Stimulated activated CD4-positive, alpha-beta T cell treated with anti-CD3 and anti-CD28 coated beads, Interleukin-2, amount 100 ng/mL, for 24 hours (primary cell): ENCODE data around the gene CGNL1.

ENCODE experiments used
- DNase-seq, 2 donors: peaks; one replicate each; pipeline ENCODE4 v3.0.0-alpha.2; 2020

The CGNL1 gene, protein sequence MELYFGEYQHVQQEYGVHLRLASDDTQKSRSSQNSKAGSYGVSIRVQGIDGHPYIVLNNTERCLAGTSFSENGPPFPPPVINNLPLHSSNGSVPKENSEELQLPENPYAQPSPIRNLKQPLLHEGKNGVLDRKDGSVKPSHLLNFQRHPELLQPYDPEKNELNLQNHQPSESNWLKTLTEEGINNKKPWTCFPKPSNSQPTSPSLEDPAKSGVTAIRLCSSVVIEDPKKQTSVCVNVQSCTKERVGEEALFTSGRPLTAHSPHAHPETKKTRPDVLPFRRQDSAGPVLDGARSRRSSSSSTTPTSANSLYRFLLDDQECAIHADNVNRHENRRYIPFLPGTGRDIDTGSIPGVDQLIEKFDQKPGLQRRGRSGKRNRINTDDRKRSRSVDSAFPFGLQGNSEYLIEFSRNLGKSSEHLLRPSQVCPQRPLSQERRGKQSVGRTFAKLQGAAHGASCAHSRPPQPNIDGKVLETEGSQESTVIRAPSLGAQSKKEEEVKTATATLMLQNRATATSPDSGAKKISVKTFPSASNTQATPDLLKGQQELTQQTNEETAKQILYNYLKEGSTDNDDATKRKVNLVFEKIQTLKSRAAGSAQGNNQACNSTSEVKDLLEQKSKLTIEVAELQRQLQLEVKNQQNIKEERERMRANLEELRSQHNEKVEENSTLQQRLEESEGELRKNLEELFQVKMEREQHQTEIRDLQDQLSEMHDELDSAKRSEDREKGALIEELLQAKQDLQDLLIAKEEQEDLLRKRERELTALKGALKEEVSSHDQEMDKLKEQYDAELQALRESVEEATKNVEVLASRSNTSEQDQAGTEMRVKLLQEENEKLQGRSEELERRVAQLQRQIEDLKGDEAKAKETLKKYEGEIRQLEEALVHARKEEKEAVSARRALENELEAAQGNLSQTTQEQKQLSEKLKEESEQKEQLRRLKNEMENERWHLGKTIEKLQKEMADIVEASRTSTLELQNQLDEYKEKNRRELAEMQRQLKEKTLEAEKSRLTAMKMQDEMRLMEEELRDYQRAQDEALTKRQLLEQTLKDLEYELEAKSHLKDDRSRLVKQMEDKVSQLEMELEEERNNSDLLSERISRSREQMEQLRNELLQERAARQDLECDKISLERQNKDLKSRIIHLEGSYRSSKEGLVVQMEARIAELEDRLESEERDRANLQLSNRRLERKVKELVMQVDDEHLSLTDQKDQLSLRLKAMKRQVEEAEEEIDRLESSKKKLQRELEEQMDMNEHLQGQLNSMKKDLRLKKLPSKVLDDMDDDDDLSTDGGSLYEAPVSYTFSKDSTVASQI

GRCh38 chr15:57375827-57376695, at the start of gene CGNL1:
Gene CGNL1, plus strand, starts transcription at chr15:57376505. Its CDS starts 61,495 bp downstream, at chr15:57438000.
- DNase-seq = no peak

- no peak for DNase-seq
These were observed 48.3 kb upstream of the CGNL1 start for GRCh38 chr15:57327985-57328471.

- no peak for DNase-seq
These were observed 47.8 kb upstream of the CGNL1 start for GRCh38 chr15:57328479-57328878.

- no peak for DNase-seq
These were observed 47.4 kb upstream of the CGNL1 start for GRCh38 chr15:57328897-57329296.

DNA sequence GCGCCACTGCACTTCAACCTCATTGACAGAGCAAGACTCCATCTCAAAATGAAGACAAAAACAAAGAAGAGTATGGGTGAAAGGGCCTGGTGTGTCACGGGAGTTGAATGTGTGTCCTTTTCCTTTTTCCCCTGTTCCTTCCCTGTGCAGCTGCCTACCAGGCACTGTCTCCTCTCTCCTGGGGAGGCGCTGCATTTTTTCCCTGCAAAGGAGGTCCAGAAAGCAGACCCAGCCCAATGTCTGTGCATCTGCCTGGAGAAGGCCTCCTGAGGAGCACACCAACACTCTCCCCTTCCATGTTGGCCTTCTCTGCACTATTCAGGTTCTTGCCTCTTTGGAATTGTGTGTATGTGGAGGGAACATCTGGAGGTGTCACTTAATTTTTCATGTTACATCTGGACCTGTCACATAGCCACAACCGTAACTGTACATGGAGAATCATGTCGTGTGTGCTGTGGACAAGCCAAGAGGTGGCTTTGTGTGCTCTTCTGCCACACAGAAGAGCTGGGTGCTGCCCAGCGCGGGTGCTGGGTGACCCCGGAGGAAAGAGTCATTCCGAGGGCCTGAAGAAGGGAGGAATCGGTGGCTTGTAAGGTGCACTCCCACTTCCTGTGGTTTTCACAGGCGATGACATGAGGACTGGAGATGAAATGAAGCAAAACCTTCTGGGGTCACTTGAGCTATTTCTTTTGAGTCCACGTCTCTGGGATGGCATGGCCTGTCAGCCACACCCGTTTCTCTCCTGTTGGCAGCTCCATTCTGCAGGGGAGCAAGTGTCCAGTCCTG, 46.5 kb upstream of the CGNL1 start:
- no peak for DNase-seq

DNA sequence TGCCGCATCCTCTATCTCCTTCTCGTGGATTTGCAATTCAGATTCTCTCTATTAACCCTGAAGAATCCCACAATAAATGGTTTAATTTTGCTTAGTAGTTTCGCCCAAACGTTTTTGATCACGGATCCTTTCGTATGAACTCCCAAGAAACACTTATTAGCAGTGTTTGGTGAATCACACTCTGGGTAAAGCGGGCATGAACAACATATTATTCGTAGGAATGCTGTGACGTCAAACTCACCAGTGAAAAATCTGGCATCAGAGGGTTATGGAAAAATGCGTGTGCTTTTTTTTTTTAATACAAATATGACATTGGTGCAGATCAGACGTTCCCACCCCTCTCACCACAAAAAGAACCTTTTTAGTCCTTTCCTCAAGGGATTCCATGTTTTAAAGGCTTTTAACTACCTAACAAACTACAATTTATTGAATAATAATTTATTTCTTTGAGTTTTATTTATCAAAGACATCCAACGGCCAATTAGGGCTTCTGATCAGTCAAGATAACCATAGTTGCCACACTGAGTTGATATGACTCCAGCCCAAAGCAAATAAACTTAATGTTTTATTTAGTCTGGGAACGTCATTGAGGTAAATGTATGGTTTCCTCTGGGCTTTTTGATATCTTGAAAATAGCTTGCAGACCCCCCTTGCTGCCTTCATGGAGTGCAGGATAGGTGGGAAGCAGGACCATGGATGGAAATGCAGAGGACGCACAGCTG, 45.5 kb upstream of the CGNL1 start:
- DNase-seq = no peak

DNA sequence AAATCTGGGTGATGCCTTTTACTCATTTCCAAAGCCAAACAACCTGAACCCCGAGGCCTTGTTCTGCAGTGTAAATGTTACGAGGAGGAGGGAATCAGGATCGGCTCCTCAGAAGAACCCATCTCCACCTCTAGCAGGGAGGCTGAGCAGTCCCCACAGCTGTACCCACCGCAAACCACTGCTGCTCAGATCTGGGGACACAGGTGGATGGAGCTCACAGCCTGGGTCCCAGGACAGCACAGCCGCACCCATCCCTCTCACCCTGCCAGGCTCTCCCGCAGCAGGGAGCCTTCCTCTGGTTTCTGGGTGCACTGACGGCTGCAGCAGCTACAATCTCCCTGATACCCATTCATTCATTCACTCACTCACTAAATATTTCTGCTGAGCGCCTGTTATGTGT, 44.0 kb upstream of the CGNL1 start:
- DNase-seq = no peak

DNA sequence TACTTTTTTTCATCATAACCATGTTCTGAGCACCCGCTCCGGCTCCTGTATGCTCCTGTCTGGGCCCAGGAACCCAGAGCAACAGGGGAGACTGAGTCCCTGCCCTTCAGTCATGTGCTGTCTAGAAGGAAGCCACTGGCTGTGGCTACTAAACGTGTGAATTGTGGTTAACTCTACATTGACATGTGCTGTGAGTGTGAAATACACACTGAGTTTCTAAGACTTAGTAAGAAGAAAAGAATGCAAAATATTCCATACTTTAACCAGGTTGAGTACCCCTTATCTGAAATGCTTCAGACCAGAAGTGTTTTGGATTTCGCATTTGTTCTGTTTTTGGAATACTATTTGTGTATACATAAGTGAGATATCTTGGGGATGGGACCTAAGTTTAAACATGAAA, 42.8 kb upstream of the CGNL1 start:
- DNase-seq = no peak

DNA sequence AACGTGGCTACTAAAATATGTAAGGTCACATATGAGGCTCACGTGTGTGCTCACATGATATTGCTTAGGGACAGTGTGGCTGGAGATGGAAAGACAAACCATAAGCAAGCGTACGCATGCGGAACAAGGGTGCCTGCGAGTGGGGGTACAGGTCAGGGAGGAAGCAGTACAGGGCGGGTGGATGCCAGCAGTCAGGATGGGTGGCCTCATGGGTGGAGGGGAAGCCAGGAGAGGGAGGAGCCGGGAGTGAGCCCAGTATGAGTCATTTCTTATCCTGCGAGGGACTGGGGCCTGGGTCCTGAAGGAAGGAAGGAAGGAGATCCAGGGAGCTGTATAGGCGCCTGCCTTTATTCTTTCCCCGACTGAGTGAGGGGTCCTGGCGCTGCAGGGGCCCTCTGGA, 42.0 kb upstream of the CGNL1 start:
- DNase-seq = no peak

DNA sequence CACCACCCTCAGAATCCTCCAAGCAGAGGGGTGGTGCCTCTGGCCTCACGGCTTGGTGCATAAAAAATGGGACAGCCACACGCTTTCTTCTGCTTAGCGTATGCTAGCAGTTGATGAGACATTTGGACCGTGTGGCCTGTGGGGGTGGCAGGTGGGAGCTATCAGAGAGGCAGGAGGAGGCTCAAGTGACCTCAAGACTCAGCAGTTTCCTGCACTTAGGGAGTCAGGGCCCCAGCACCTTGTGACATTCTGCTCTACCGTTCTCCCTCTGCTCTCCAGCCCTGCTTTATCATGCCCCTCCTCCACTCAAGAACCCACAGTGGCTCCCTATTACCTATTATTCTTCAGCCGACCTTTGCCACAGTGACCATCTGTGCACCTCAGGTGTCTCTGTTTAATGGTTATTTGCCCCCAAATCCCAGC, 41.0 kb upstream of the CGNL1 start:
- no peak for DNase-seq

DNA sequence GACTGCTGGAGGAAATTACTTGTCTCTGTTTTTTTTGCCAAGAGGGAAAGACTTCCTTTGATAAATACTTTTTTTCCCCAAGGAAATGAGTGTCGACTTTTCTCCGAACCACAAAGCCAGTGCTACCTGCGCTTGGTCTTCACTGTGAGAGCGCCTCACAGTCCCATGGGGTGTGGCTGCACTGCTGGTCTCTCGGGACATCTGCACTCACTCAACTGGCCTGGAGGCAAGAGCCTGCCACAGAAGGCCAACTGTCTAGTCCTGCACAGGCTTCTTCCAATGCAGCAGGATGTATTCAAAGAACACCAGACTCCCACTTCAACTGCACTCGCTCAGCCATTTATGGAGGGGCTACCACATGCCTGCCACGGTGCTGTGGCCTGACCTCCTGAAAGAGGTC, 40.6 kb upstream of the CGNL1 start:
- no peak for DNase-seq

DNA sequence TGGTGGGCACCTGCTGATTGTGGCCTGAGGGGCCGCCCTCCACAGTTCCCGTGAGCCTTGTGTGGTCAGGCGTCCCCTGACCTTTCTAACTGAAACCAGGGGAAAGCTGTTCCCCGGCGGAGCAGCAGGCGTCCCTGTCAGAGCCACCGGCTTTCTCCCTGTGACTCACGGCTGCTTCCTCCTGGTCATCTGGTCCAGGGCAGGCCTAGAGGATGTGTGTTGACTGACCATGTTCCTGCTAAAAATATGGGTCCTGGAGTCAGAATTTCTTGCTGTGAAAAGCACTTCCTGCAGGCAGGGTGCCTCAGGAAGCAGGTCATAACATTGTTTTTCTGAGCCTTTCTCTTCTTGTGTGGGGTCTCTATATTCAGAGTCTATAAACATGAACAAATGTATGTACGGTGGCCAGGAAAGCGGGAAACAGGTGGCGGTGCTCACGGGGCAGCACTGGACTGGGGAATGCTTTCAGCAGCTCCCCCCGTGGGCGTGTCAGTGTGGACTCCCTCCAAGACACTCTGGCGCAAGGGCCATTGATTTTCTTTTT, 38.4 kb upstream of the CGNL1 start:
- no peak for DNase-seq

GRCh38 chr15:57339321-57339720, 37.0 kb upstream of the CGNL1 start:
- DNase-seq = no peak

GRCh38 chr15:57340682-57341259, 35.5 kb upstream of the CGNL1 start:
- peak; percentile 27 to 39 for DNase-seq

DNA sequence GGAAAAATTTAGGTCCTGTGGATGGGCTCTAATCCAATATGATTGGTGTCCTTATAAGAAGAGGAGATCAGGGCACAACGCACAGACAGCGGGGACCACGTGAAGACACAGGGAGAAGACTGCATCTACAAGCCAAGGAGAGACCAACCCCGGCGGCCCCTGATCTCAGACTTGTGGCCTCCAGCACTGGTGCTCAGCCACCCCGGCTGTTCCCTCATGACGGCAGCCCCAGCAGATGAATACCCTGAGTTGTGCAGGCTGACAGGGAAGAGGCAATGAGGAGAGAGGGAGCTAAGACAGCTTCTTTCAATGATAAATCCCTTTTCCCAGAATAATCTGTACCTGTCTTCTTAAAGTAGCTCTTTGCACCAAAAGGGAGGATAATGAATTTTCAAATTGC, 33.3 kb upstream of the CGNL1 start:
- DNase-seq = no peak

DNA sequence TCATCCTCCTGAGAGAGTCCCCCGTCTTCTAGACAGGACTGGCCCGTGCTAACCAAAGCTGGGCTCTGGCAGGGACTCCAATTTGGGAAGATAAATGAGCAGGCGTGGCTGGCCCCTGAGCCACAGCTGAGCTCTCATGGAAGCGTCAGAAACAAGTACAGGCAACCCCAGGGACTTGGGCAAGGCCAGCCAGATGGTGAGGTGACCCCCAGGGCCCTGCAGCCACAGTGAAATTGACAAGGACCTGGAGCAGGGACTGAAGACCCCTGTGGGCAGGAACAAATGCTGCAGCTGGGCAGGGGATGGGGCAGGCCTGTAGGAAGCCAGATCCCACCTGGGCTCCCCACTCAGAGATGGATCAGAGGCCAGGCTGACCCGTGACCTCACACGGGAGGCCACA, 32.8 kb upstream of the CGNL1 start:
- DNase-seq = no peak

DNA sequence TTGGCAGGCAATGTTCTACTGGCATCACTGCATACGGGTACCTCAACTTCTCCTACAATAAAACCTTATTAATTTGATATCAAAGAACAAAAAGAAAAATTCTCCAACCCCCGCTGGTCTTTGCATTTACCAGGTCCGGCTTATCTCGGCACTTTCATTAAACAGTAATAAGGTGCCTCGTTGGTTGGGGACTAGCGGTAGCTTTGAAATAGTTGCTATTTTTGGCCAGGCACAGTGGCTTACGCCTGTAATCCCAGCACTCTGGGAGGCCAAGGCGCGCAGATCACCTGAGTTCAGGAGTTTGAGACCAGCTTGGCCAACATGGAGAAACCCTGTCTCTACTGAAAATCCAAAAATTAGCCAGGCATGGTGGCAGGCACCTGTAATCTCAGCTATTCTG, 32.0 kb upstream of the CGNL1 start:
- no peak for DNase-seq

DNA sequence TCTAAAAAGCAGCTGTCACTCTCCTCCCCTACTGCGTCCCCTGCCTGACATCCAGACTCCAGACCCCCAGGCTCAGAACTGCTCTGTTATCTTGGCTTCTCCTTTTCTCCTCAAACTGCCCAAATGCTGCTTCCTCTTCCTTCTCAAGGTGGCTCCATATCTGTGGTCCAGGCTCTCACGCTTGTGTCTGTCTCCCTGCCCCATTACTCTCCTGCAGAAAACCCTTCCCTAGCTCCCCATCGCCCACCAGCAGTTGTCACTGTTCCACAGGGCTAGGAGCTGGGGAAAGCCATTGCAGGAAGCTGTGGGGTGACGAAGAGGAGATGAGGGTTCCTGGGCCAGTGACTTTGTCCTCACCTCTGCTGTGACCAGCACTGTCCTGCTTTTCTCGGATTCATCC, 30.7 kb upstream of the CGNL1 start:
- no peak for DNase-seq

GRCh38 chr15:57348081-57348480, 28.2 kb upstream of the CGNL1 start:
- no peak for DNase-seq
